Femur (tissue), 1 donor: ENCODE data around the gene ASTN1.

Experiments
- DNase-seq: peaks from one replicate; pipeline ENCODE4 v3.0.0-alpha.2; 2017

The ASTN1 gene

GRCh38 chr1:176976771-176977170, 187.7 kb downstream of the ASTN1 start:
- DNase-seq: no peak

DNA sequence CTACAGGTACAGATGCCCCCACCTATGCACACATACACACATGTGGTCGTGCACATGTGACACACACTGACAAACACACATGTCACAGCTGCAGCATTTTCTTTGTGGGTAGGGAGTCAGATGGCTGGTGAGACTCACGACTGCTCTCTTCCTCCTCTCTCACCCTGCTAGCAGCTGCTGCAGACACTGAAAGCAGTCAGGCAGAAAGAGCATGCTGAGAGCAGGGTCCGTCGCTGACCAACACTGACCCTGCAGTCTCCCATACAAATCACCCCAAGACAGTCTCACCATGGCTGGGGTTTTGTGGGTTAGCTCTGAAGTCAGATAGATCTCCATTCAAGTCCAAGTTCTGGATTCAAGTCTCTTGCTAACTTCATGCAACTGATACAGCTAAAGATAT, 188.3 kb downstream of the ASTN1 start:
- DNase-seq: no peak

DNA sequence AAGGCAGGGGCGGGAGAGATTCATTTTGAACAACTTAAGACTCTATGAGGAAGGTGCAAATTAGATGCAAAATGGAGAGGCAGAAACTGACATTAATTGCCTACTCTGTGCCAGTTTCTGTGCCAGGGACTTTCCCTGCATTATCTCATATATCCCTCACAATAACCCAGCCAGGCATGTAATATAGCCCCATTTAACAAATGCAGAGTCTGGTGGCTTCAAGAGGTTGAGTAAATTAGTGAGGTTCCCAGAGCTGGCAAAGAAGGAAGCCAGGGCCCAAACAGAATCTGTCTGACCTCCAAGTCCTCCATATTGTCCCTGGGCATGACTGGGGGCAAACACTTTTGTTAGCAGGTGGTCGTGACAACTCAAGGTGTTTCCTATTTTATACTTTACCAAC, 199.8 kb downstream of the ASTN1 start:
- no peak for DNase-seq

DNA sequence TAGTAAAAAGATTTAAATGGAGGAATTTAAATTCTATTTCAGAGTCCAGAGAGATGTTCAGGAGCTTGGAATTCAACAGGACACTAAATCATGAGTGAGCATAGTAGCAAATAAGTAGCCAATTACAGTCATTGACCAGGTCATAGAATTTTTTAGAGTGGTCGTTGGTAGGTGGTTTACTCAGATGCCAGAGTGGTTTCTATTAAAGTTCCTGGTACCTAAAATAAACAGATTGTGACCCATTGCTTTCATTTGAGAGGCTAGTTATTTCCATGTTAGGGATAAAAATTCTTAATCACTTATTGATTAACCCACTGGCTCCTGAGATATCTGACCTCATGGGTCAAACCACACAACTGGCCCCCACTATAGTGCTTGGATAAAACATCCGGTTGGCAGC, 201.3 kb downstream of the ASTN1 start:
- no peak for DNase-seq

GRCh38 chr1:176961678-176962077, 202.8 kb downstream of the ASTN1 start:
- DNase-seq: no peak

DNA sequence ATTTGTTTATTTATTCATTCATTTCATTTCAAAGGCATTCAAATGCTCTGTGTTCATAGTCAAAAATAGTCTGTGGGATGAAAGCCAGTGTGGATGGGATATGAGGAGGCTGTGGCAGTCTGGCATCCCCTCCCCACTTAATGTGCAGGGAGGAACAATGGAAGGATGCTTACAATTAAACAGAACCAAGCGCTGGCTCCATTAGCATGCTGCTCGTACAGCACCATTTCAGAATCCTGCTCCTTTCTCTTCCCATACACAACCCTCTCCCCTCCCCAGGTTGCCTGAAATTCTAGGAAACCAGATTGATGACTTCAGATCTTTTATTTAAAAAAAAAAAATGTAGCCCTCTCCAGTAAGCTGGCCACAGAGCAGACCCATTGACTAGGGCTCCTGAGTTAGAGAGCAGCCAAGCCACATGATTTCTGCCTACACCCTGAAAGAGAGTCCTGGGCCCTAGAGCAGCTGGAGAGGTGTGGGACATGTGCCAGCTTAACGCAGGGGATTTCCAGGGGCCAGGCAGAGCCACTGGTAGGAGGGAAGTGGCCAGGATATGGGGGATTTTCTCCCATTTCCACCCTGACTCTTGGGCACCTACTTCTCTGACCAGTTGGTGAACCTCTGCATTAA, 205.2 kb downstream of the ASTN1 start:
- no peak for DNase-seq

GRCh38 chr1:176957603-176958002, 206.9 kb downstream of the ASTN1 start:
- no peak for DNase-seq

GRCh38 chr1:176954242-176954641, 210.3 kb downstream of the ASTN1 start:
- DNase-seq: no peak

- no peak for DNase-seq
Observed at GRCh38 chr1:176950736-176951324, 213.7 kb downstream of the ASTN1 start.

DNA sequence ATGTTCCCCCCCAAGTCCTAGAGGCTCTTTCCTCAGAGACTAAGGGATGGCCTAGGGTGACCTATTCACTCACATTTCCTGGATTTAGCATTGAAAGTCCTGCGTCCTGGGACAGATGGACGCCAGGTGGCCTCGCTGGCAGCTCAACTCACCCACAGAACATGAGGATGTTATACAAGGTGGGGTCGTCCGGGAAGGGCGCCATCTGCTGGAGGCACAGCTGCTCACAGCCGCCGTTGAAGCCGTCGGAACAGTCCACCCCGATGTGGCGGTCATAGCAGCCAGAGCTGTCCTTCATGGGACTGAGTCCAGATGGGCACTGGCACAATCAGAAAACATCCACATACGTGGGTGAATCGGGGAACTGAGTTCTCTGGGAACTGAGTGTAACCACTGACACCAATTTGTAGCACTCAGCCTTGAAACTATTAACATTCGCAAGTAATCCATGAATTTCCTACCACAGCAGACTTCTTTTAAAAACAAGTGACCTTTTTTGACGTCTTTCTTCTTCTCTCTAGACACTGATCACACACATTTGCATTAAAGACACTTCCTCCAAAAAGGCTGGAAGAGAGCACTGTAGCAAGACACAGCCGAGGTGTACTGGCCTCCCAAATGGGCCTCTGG, 215.4 kb downstream of the ASTN1 start:
- peak; percentile 25 for DNase-seq

DNA sequence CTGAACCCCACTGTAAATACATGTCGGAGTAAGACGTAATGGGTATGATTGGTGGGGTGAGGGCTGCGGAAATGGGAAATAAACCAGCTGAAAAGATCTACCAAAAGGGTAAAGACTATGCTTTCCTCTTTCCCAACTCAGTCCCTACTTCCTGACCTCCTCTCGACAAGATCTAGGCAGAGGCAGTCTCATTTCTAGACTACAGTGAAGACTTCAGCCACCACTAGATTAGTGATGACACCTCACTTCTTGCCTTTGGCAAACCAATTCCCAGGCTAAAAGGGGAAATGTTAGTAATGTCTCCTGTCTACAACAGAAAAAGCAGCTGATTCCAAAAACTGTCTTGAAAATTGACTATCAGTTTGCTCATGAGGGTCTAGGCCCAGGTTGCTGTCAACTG, 219.9 kb downstream of the ASTN1 start:
- no peak for DNase-seq

DNA sequence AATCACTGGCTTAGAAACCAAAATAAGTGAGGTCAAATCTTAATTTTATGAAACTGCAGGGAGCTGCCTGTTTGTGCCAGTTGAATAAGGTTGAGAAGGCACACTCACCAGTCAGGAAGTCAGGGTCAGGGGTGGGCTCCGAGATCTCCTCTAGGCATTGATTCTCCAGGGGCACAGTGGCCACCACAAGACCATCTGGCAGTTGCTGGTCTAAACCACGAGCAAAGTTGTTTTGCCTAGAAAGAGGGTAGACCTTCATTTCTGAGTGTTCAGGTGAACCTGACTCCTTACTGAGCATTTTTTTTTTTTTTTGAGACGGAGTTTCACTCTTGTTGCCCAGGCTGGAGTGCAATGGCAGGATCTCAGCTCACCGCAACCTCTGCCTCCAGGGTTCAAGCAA, 220.7 kb downstream of the ASTN1 start:
- DNase-seq: no peak

DNA sequence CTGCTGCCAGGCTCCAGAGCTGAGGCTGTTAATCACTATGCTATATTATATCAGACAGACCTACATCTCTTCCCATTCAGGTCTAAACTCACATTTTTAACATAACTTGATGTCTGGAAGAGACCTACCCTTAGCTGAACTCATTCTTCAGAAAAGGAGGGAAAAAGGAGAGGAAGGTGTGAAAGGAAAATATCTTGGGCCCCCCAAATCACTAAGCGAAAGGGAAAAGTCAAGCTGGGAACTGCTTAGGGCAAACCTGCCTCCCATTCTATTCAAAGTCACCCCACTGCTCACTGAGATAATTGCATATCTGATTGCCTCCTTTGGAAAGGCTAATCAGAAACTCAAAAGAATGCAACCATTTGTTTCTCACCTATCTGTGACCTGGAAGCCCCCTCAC, 222.2 kb downstream of the ASTN1 start:
- DNase-seq: no peak

DNA sequence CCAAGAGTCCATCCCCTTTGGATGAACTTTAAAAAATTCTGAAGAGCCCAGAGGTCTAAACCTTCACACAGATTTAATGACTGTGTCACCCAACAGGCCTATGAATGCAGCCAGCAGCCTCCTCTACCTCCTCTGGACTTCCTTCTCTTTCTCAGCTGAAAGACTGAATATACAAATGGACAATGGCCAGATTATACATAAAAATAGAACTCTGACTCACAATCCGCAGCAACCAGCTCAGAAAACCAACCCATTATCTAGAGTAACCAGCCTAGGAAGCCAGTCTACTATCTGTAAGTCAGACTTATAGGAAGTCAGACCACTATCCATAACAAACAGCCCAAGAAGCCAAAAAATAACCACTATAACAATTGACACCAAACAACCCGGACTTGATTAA, 224.5 kb downstream of the ASTN1 start:
- no peak for DNase-seq

GRCh38 chr1:176938375-176938774, 226.1 kb downstream of the ASTN1 start:
- DNase-seq: no peak

DNA sequence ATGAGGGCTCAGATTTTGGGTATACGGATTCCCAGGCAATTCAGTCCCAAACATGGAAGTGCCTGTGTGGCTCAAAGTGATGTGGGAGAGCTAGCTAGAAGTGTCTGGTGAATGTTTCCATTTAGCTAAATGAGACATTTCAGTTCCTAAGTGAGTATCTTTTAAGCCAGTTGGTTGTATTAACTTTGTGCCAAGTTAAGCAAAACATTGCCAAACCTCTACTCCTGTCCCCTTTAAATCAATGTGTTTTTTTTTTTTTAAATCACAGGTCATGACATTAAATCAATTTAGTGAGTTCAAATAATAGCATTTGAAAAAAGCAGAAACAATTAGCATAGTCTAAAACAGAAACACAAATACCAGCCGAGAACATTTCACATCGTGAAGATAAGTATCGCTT, 230.1 kb downstream of the ASTN1 start:
- DNase-seq: no peak

GRCh38 chr1:176932114-176933104, 232.1 kb downstream of the ASTN1 start:
- DNase-seq: no peak

DNA sequence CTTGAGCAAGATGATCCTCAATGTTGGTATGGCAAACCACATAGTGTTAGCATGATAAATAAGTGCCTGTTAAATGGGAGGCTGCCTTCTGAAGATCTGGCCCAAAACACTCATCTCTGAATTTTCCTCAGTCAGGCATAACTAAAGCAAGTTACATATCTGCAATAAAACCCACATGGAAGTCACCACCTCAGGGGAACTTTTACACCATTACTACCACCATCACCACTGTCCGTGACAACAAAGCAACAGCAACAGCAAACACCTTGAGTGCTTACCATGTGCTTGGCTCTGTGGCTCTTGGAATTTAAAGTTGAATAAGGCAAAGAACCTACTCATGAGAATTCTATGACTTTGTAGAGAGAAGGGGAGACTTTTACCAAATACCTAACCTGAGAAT, 233.0 kb downstream of the ASTN1 start:
- no peak for DNase-seq

DNA sequence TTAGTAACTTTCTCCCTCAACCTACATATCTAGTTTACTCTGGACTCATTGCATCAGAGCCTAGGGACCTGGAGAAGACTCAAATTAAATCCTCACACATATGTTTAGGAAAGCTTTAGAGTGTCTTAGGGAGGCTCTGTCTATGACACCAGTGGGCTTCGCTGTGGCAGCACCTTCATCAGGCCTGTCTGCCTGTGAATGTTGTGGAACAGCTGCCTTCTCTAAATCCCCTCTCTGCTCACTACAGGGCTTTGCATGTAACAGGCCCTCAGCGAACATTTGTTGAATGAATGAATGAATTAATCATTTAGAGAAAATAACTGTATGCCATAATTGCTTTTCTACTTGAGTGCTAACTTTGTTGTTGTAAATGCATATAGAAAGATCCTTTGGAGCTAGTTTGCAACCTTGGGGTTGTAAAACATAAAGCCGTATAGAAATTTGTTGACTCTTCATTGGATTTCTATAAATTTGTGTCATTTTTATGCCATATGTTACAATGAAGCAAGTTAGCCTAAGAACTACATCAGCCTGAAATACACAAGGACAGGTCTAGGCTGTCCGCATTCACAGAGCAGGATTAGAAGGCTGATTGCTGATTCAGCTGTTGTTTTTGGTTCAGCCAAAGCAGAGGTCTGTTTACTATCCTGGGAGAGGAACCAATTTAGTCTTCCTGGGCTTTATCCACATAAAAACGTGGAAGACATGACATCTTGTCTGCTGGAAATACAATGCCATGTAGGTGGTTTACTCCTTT, 238.0 kb downstream of the ASTN1 start:
- DNase-seq: no peak

- DNase-seq: no peak
Observed at GRCh38 chr1:176925223-176925622, 239.3 kb downstream of the ASTN1 start.

DNA sequence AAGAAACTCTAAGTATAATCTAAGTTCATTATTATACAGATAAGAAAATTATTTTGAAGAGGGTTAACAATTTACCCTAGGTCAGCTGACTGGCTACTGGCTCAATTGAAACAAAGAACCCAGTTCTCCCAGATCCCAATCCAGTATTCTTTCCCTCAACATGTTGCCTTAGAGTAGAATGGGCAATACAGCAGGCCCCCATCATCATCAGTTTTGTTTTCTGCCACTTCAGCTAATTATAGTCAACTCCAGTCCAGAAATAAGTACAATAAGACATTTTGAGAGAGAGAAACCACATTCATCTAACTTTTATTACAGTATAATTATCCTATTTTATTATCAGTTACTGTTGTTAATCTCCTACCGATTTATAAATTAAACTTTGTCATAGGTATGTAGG, 241.2 kb downstream of the ASTN1 start:
- no peak for DNase-seq
